ENCODE results near the gene LCE2D.

Gene LCE2D

GRCh38 chr1:152699746-152700145, 36.6 kb downstream of the LCE2D start:
- DNase-seq: no peak

- DNase-seq: no peak
Observed at GRCh38 chr1:152707860-152708259, 44.7 kb downstream of the LCE2D start, which contains the start of gene LCE4A. LCE4A (plus strand) TSS chr1:152708160; CDS start chr1:152709076, 916 bp downstream.
